GM19023 (cell line): ENCODE results near the gene MICAL3.

Experiments used
- ATAC-seq: cut with Tn5 transposase; IDR thresholded peaks from one replicate; pipeline ENCODE4 v1.9.1; 2021; ENCODE audit warnings: mild to moderate bottlenecking, moderate library complexity; ENCODE audit not compliant: unreplicated experiment

MICAL3 gene

GRCh38 chr22:17825876-17826550 lies 198.3 kb downstream of the MICAL3 start:
- ATAC-seq, result no peak

GRCh38 chr22:17824457-17824856 lies 199.9 kb downstream of the MICAL3 start:
- no peak for ATAC-seq

- ATAC-seq, result no peak
Observed at GRCh38 chr22:17823964-17824363, 200.4 kb downstream of the MICAL3 start.

- ATAC-seq, result no peak
Observed at GRCh38 chr22:17823226-17823625, 201.1 kb downstream of the MICAL3 start.

GRCh38 chr22:17822087-17822486 lies 202.3 kb downstream of the MICAL3 start:
- no peak for ATAC-seq

GRCh38 chr22:17820879-17821439 lies 203.4 kb downstream of the MICAL3 start:
- no peak for ATAC-seq

GRCh38 chr22:17818649-17819048 lies 205.7 kb downstream of the MICAL3 start:
- ATAC-seq, result no peak

- ATAC-seq, result no peak
Observed at GRCh38 chr22:17818180-17818579, 206.2 kb downstream of the MICAL3 start.

- ATAC-seq, result no peak
Observed at GRCh38 chr22:17817511-17818065, 206.8 kb downstream of the MICAL3 start.

- no peak for ATAC-seq
Observed at GRCh38 chr22:17817079-17817478, 207.3 kb downstream of the MICAL3 start.

GRCh38 chr22:17816649-17817048 lies 207.7 kb downstream of the MICAL3 start:
- ATAC-seq, result no peak

GRCh38 chr22:17815703-17816254 lies 208.6 kb downstream of the MICAL3 start:
- no peak for ATAC-seq

GRCh38 chr22:17814830-17815229 lies 209.5 kb downstream of the MICAL3 start:
- ATAC-seq, result no peak

- ATAC-seq, result no peak
Observed at GRCh38 chr22:17814084-17814483, 210.3 kb downstream of the MICAL3 start.

- ATAC-seq, result no peak
Observed at GRCh38 chr22:17811119-17811518, 213.2 kb downstream of the MICAL3 start.

- ATAC-seq, result no peak
Observed at GRCh38 chr22:17810570-17811116, 213.7 kb downstream of the MICAL3 start.

- no peak for ATAC-seq
Observed at GRCh38 chr22:17808693-17809403, 215.5 kb downstream of the MICAL3 start.

- ATAC-seq, result no peak
Observed at GRCh38 chr22:17807578-17808410, 216.6 kb downstream of the MICAL3 start.

GRCh38 chr22:17807086-17807485 lies 217.3 kb downstream of the MICAL3 start:
- no peak for ATAC-seq

GRCh38 chr22:17806437-17806836 lies 217.9 kb downstream of the MICAL3 start:
- ATAC-seq, result no peak
